Muscle of back (tissue), 11 donors: Measurements from ENCODE around the gene GOLGA6B. TPM values are rescaled to one million over a fixed set of nuclear protein-coding genes. Genes with fewer than 3 reads are reported as not detected.
"Not testable (repeated sequence)": the region's sequence is repeated elsewhere in the genome, so short reads cannot be mapped to it uniquely, and the experiment has no call there.

ENCODE experiments used
- DNase-seq, 3 donors: peaks; one replicate each; pipeline versions ENCODE4 v3.0.0 to v3.0.0-alpha.2; 2013
- polyA plus RNA-seq, 10 donors: library from polyadenylated mRNA; unstranded; fragments of 120-200 nt; gene quantifications; one replicate each; pipeline ENCODE4 v1.2.1, GENCODE V29; 2013; ENCODE audit not compliant: insufficient read length in 10 of 10

Gene GOLGA6B
- polyA plus RNA-seq, 10 donors: 0.08 to 0.23 (median 0.20) TPM; not detected in 7

- not testable (repeated sequence) for DNase-seq
These were observed 11.2 kb downstream of the GOLGA6B start for GRCh38 chr15:72665706-72666105.

GRCh38 chr15:72669803-72670202, 15.3 kb downstream of the GOLGA6B start:
- not testable (repeated sequence) for DNase-seq

- peak; percentile 25 to 71 (median 40) for DNase-seq
These were observed 16.3 kb downstream of the GOLGA6B start for GRCh38 chr15:72670656-72671352.

GRCh38 chr15:72671525-72671924, 17.0 kb downstream of the GOLGA6B start:
- no peak for DNase-seq

GRCh38 chr15:72676838-72677237, 22.3 kb downstream of the GOLGA6B start:
- no peak for DNase-seq

GRCh38 chr15:72680931-72681330, 26.4 kb downstream of the GOLGA6B start:
- DNase-seq: no peak

- DNase-seq: no peak
These were observed 28.3 kb downstream of the GOLGA6B start for GRCh38 chr15:72682772-72683171.

- DNase-seq: no peak
These were observed 30.9 kb downstream of the GOLGA6B start for GRCh38 chr15:72685301-72685924.

GRCh38 chr15:72685925-72686794, 31.7 kb downstream of the GOLGA6B start, which contains the start of the genes BBS4 and HIGD2B:
Gene BBS4 (plus strand): TSS chr15:72686207. CDS start chr15:72686228, 21 bp downstream.
Gene HIGD2B (minus strand): TSS chr15:72686182. CDS start chr15:72676374, 9,808 bp downstream.
- peak; percentile 90 to 98 (median 93) for DNase-seq

GRCh38 chr15:72688697-72689096, 34.2 kb downstream of the GOLGA6B start:
- no peak for DNase-seq

- no peak for DNase-seq
These were observed 36.4 kb downstream of the GOLGA6B start for GRCh38 chr15:72690938-72691337.

- DNase-seq: no peak
These were observed 44.4 kb downstream of the GOLGA6B start for GRCh38 chr15:72698938-72699337.

GRCh38 chr15:72700076-72700475, 45.6 kb downstream of the GOLGA6B start:
- no peak for DNase-seq

- peak in 1 of 3 donors; percentile 10 for DNase-seq
These were observed 51.8 kb downstream of the GOLGA6B start for GRCh38 chr15:72706266-72706665.

- DNase-seq: not testable (repeated sequence)
These were observed 54.2 kb downstream of the GOLGA6B start for GRCh38 chr15:72708551-72709303.

Other genes with a start within 250 kb of the GOLGA6B start
- 100 to 1,000 TPM; 120 to 160 (median 134) TPM for gene ARIH1, start 180.4 kb upstream of the GOLGA6B start, polyA plus RNA-seq
- gene HIGD2B, start 31.5 kb downstream of the GOLGA6B start, polyA plus RNA-seq: not detected
- 10 to 100 TPM; 15.3 to 28.5 (median 18.6) TPM for gene BBS4, start 31.5 kb downstream of the GOLGA6B start, polyA plus RNA-seq
- gene ADPGK, start 129.1 kb downstream of the GOLGA6B start, polyA plus RNA-seq: 10 to 100 TPM; 27.7 to 48.0 (median 35.1) TPM